Peyer's patch (tissue), 4 donors: Measurements from ENCODE around the gene COL9A3. TPM values are rescaled to one million over a fixed set of nuclear protein-coding genes. Genes with fewer than 3 reads are reported as not detected.

Source experiments
- DNase-seq, 3 donors: peaks; one replicate each; pipeline ENCODE4 v3.0.0-alpha.2; 2017 to 2019
- H3K27ac ChIP-seq, 4 donors: fragments of 200-600 bp; sonication (generic); one replicate each; pipeline ENCODE4 v1.5.1; 2016 to 2019
- H3K27me3 ChIP-seq, 2 donors: fragments of 200-600 bp; sonication (generic); one replicate each; pipeline ENCODE4 v1.5.1; 2019
- H3K36me3 ChIP-seq, 3 donors: fragments of 200-600 bp; sonication (generic); one replicate each; pipeline ENCODE4 v1.5.1; 2016 to 2019
- H3K4me1 ChIP-seq, 4 donors: fragments of 200-600 bp; sonication (generic); one replicate each; pipeline ENCODE4 v1.5.1; 2016 to 2019
- H3K4me3 ChIP-seq, 4 donors: fragments of 200-600 bp; sonication (generic); 1 replicate in 3 of 4; 2 replicates in 1 of 4; pipeline ENCODE4 v1.5.1; 2016 to 2019; ENCODE audit warnings: mild to moderate bottlenecking in 1 of 4
- H3K9me3 ChIP-seq, 4 donors: fragments of 200-600 bp; sonication (generic); one replicate each; pipeline ENCODE4 v1.5.1; 2016 to 2019; ENCODE audit warnings: mild to moderate bottlenecking in 1 of 4
- POLR2A ChIP-seq, 2 donors: fragments of 450-650 bp; IDR thresholded peaks; one replicate each; pipeline ENCODE4 v1.5.1; 2017; ENCODE audit warnings: antibody characterized with exemption in 2 of 2, mild to moderate bottlenecking in 2 of 2, moderate library complexity in 2 of 2
- total RNA-seq, 4 donors: library from RNA; depleted of rRNA; stranded (reverse); fragments of >200 nt; gene quantifications; one replicate each; pipeline ENCODE4 v1.1.0, GENCODE V29; 2016
- TF ChIP-seq, protein P1 (sequence below), 6 experiments: fragments of 450-650 bp in 4 of 6; fragments of 200-600 bp in 2 of 6; sonication (generic) in 1 of 6; IDR thresholded peaks; one replicate each; pipeline ENCODE4 v1.5.1; 2017 to 2019; ENCODE audit warnings: antibody characterized with exemption in 6 of 6, mild to moderate bottlenecking in 3 of 6, moderate library complexity in 1 of 6

COL9A3 gene
- total RNA-seq, 4 donors from 2014 or later = 3.3 to 19.8 (median 4.1) TPM

DNA sequence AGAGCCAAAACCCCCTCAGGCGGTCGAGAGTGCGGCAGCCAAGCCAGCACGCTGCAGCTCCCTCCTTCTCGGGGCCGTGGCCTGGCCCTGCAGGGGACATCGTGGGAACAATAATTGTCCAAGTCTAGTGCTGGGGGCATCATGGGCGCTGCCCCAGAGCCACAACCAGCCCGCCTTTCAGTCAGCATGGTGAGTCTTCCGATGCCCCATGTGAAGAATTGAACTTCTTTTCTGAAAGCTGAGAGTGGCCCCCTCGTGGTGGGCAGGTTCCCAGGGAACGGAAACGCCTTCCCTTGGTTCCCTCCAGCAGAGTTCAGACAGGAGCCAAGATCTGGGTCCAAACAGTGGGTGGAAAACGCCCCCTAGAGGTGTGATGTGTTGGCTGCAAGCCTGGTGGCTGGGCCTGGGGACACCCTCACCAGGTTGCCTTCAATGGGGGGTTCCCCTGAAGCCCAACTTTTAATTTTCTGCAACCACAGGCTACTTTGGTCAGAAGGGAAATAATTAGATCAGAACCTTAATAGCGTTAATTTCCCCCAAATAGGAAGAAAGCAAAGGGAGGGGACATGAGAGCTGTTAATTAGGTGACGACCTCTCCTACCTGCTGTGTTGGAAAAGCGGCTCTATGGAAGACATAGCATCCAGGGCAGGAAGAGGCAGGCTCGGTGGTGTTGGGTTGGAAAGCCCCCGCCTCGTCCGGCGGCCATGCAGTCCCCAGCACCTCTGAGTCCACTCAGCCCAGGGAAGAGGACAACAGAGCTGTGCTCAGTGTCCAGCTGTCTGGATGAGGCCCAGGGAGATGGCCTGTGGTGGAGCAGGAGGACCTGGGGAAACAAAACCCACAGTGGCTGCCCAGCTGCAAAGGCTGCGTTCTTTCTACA is 25.3 kb upstream of the COL9A3 start:
- TF ChIP-seq, protein P1, sequence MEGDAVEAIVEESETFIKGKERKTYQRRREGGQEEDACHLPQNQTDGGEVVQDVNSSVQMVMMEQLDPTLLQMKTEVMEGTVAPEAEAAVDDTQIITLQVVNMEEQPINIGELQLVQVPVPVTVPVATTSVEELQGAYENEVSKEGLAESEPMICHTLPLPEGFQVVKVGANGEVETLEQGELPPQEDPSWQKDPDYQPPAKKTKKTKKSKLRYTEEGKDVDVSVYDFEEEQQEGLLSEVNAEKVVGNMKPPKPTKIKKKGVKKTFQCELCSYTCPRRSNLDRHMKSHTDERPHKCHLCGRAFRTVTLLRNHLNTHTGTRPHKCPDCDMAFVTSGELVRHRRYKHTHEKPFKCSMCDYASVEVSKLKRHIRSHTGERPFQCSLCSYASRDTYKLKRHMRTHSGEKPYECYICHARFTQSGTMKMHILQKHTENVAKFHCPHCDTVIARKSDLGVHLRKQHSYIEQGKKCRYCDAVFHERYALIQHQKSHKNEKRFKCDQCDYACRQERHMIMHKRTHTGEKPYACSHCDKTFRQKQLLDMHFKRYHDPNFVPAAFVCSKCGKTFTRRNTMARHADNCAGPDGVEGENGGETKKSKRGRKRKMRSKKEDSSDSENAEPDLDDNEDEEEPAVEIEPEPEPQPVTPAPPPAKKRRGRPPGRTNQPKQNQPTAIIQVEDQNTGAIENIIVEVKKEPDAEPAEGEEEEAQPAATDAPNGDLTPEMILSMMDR (IDR thresholded peaks at IDR 0.05) = peak; percentile 83 to 94 (median 90)
- TF ChIP-seq POLR2A (IDR thresholded peaks at IDR 0.05) = no peak
- peak; percentile 64 to 88 (median 78) for DNase-seq
- H3K27me3 ChIP-seq = no peaks in the 10 kb centered on the region
- H3K4me3 ChIP-seq = no peak overlapping the region
- H3K36me3 ChIP-seq = no peaks in the 10 kb centered on the region
- H3K27ac ChIP-seq = no peak overlapping the region
- H3K4me1 ChIP-seq = peaks cover 6 to 10% (median 7%) of the 10 kb centered on the region in 4 donors
- H3K9me3 ChIP-seq = no peaks in the 10 kb centered on the region

DNA sequence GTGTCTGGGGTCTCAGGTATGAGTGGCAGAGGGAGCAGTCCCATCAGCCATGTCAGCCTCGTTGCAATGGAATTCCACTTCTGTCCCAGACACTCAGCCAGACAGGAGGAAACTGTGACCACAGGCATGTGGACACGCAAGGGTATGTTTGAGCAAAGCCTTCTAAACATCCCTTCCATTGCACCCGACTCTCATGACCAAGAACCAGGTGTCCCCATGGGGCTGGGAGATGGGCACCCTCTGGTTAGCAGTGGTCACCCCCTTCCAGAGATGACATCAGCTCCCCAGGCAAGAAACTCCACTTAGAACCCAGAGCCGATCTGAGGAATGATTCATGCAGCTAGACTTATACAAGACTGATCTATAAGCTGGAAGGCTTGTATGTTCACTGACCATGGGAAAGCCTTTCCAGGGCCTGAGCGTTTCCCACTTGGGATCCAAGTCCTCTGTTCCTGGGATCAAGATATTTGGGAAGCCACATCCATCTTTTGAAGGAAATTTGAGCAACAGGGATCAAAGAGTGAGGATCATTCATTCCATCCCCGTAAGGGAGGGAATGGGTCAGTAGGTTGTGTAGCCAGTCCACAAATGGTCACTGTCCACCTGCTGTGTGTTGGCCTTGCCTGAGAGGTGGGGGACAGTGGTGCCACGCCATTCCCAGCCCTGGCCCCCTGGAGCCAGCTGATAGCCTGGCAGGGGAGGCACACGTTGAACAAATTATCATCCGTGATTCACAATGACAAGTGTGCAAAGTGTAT is 24.5 kb upstream of the COL9A3 start:
- TF ChIP-seq, protein P1 (IDR thresholded peaks at IDR 0.05) = no peak
- no peak for TF ChIP-seq POLR2A (IDR thresholded peaks at IDR 0.05)
- Histone ChIP-seq H3K27ac (peak overlapping the region in 2 of 4 donors; percentile 96), H3K4me1 (peaks cover 6 to 14% (median 12%) of the 10 kb centered on the region in 4 donors), H3K27me3 (no peaks in the 10 kb centered on the region), H3K36me3 (no peaks in the 10 kb centered on the region), H3K9me3 (no peaks in the 10 kb centered on the region), H3K4me3 (no peak overlapping the region)
- DNase-seq = no peak

DNA sequence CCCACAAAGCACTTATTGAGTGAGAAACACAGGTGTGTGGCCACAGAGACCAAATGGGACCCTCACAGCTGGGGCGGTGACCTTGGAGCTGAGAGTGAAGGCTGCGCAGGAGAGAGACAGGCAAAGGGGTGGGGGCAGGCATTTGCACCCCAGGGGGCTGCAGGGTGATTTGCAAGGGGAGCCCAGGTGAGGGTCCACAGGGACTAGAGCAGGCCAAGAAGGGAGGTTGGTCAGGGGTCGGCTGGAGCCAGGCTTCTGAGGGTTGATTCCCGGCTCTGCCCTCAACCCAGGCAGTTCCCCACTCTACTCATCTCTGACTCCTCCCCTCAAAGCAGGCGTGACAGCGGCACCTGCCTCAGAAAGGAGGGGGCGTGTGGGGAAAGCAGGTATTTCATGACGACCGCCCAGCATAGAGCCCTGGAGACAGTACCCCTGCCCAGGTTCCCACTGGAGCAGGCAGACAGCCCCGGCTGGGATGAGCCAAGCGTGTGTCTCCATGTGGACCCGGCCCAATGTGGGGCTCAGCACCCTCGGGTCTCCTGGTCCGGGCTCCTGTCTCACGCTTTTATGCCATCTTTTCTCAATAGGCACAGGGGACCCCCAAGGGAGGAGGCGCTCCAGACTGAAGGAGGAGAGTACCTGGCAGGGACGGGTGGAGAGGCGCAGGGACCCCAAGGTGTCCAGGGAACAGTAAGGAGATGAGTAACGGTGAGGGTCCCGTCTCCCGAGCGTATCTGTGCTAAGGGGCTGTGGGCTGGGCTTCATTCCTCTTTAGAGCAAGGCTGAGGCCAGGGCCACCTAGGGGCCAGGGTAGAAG is 23.7 kb upstream of the COL9A3 start:
- no peaks in the 10 kb centered on the region for H3K9me3 ChIP-seq
- no peaks in the 10 kb centered on the region for H3K27me3 ChIP-seq
- DNase-seq = peak in 1 of 3 donors; percentile 36
- H3K36me3 ChIP-seq = no peaks in the 10 kb centered on the region
- peak overlapping the region in 3 of 4 donors; percentile 54 to 61 (median 55) for H3K4me3 ChIP-seq
- H3K4me1 ChIP-seq = peaks cover 6 to 21% (median 14%) of the 10 kb centered on the region in 4 donors
- TF ChIP-seq, protein P1 (IDR thresholded peaks at IDR 0.05) = no peak
- no peak for TF ChIP-seq POLR2A (IDR thresholded peaks at IDR 0.05)
- peak overlapping the region; percentile 89 to 96 (median 94) for H3K27ac ChIP-seq

GRCh38 chr20:62793757-62794006 is 23.2 kb upstream of the COL9A3 start:
- TF ChIP-seq POLR2A (IDR thresholded peaks at IDR 0.05) = no peak
- TF ChIP-seq, protein P1 (IDR thresholded peaks at IDR 0.05) = no peak
- no peak for DNase-seq
- Histone ChIP-seq H3K9me3 (no peaks in the 10 kb centered on the region), H3K4me1 (peaks cover 6 to 25% (median 14%) of the 10 kb centered on the region in 4 donors), H3K27me3 (no peaks in the 10 kb centered on the region), H3K27ac (peak overlapping the region; percentile 89 to 96 (median 94)), H3K4me3 (peak overlapping the region; percentile 28 to 61 (median 54)), H3K36me3 (peaks cover 0 to 2% (median 0%) of the 10 kb centered on the region in 3 donors)
